ENCODE data around the gene TK2.

GRCh38 chr16:66591018-66591417, 41.1 kb upstream of the TK2 start:
- TF ChIP-seq CTCF (IDR thresholded peaks at IDR 0.05 in 8 of 11, conservative IDR thresholded peaks at IDR 0.05 in 3 of 11) (no peak), POLR2AphosphoS5 (IDR thresholded peaks at IDR 0.05) (no peak), POLR2A (IDR thresholded peaks at IDR 0.05) (no peak)
